IMR-90 (cell line): ENCODE measurements around the gene DHRS13. TPM values are rescaled to one million over a fixed set of nuclear protein-coding genes. Genes with fewer than 3 reads are reported as not detected.

Source experiments
- ATAC-seq: fragments of 200-7000 bp; cut with Tn5 transposase; 2 replicates; pipeline ENCODE4 v1.9.1; 2020; ENCODE audit warnings: low read depth, mild to moderate bottlenecking, moderate library complexity
- BruUV-seq: library from RNA; stranded (reverse); fragments of 400-500 nt; replicated peaks from 2 replicates; lab custom pipeline; 2021; lab: Mats Ljungman, UMichigan
- CTCF ChIA-PET: fragments of 300-600 bp; formaldehyde crosslinking; extraction: SDS; loops from one replicate; lab custom pipeline; 2021; ENCODE audit warnings: antibody characterized with exemption; lab: Yijun Ruan, JAX
- POLR2A ChIA-PET: fragments of 300-600 bp; sonication (Branson Sonifier 250); formaldehyde crosslinking; loops from one replicate; lab custom pipeline; 2022; ENCODE audit warnings: antibody characterized with exemption; ENCODE audit not compliant: unreplicated experiment; lab: Charles Lee
- DNase-seq: peaks from one replicate; pipeline ENCODE4 v3.0.0; 2013
- H2AFZ ChIP-seq: replicated peaks from 2 replicates; pipeline ENCODE3; 2013; ENCODE audit warnings: low read length, mild to moderate bottlenecking; ENCODE audit not compliant: poor library complexity
- H2AK5ac ChIP-seq: 2 replicates; pipeline ENCODE4 v1.6.1; 2013; ENCODE audit warnings: low read depth, low read length, inconsistent platforms
- H2AK9ac ChIP-seq: replicated peaks from 2 replicates; pipeline ENCODE3; 2013; ENCODE audit warnings: mild to moderate bottlenecking, low read depth, low read length, moderate library complexity; ENCODE audit not compliant: poor library complexity
- H2BK120ac ChIP-seq: 2 replicates; pipeline ENCODE4 v1.6.1; 2013; ENCODE audit warnings: low read depth, low read length, inconsistent platforms
- H2BK15ac ChIP-seq: 3 replicates; pipeline ENCODE4 v1.6.1; 2013; ENCODE audit warnings: low read depth, low read length, inconsistent platforms
- H2BK20ac ChIP-seq: 2 replicates; pipeline ENCODE4 v1.6.1; 2013; ENCODE audit warnings: low read depth, mild to moderate bottlenecking, inconsistent platforms, low read length, moderate library complexity
- H2BK5ac ChIP-seq: 2 replicates; pipeline ENCODE4 v1.6.1; 2013; ENCODE audit warnings: mild to moderate bottlenecking, low read depth, low read length, inconsistent platforms; ENCODE audit not compliant: poor library complexity, severe bottlenecking
- H3K14ac ChIP-seq: replicated peaks from 2 replicates; pipeline ENCODE4 v1.6.1; 2013; ENCODE audit warnings: low read depth, low read length, inconsistent platforms
- H3K18ac ChIP-seq: 2 replicates; pipeline ENCODE4 v1.6.1; 2013; ENCODE audit warnings: low read depth, low read length, control low read depth
- H3K23ac ChIP-seq: 2 replicates; pipeline ENCODE4 v1.6.1; 2013; ENCODE audit warnings: low read depth, low read length, inconsistent platforms
- H3K27ac ChIP-seq: 2 replicates; pipeline ENCODE4 v1.5.1; 2013; ENCODE audit warnings: mild to moderate bottlenecking, control low read depth, low read length; ENCODE audit not compliant: insufficient read depth
- H3K27me3 ChIP-seq: 2 replicates; pipeline ENCODE4 v1.6.1; 2013; ENCODE audit warnings: low read length; ENCODE audit not compliant: control insufficient read depth, insufficient read depth
- H3K36me3 ChIP-seq: 2 replicates; pipeline ENCODE4 v1.6.1; 2013; ENCODE audit warnings: low read length, mixed read lengths; ENCODE audit not compliant: control insufficient read depth, insufficient read depth
- H3K4ac ChIP-seq: 2 replicates; pipeline ENCODE4 v1.6.1; 2013; ENCODE audit warnings: low read depth, low read length, inconsistent platforms
- H3K4me1 ChIP-seq: 2 replicates; pipeline ENCODE4 v1.6.1; 2013; ENCODE audit warnings: low read length, mixed read lengths; ENCODE audit not compliant: control insufficient read depth, insufficient read depth
- H3K4me2 ChIP-seq: 2 replicates; pipeline ENCODE4 v1.6.1; 2013; ENCODE audit warnings: low read depth, mild to moderate bottlenecking, control low read depth, low read length, moderate library complexity
- H3K4me3 ChIP-seq: 2 replicates; pipeline ENCODE4 v1.5.1; 2013; ENCODE audit warnings: low read depth, mild to moderate bottlenecking, control low read depth, low read length, moderate library complexity; ENCODE audit not compliant: insufficient read depth
- H3K56ac ChIP-seq: 2 replicates; pipeline ENCODE4 v1.6.1; 2013; ENCODE audit warnings: low read length, inconsistent platforms; ENCODE audit not compliant: insufficient read depth; ENCODE audit errors: extremely low read depth
- H3K79me1 ChIP-seq, 2 experiments: 2 replicates each; pipeline ENCODE4 v1.6.1; 2013; ENCODE audit warnings: low read length in 2 of 2, inconsistent platforms in 1 of 2, low read depth in 1 of 2
- H3K9ac ChIP-seq: 2 replicates; pipeline ENCODE4 v1.6.1; 2013; ENCODE audit warnings: low read depth, low read length, control low read depth
- H3K9me1 ChIP-seq: 2 replicates; pipeline ENCODE4 v1.6.1; 2013; ENCODE audit warnings: low read length, inconsistent platforms; ENCODE audit not compliant: insufficient read depth
- H3K9me3 ChIP-seq: 2 replicates; pipeline ENCODE4 v1.6.1; 2013; ENCODE audit warnings: low read length; ENCODE audit not compliant: control insufficient read depth, insufficient read depth
- H4K20me1 ChIP-seq: 2 replicates; pipeline ENCODE4 v1.6.1; 2013; ENCODE audit warnings: low read length, inconsistent platforms; ENCODE audit not compliant: insufficient read depth
- H4K5ac ChIP-seq: 2 replicates; pipeline ENCODE4 v1.6.1; 2013; ENCODE audit warnings: mild to moderate bottlenecking, low read depth, low read length, control low read depth
- H4K8ac ChIP-seq, 2 experiments: 2 replicates each; pipeline ENCODE4 v1.6.1; 2013; ENCODE audit warnings: low read depth in 2 of 2, low read length in 2 of 2, control low read depth in 1 of 2, inconsistent platforms in 1 of 2
- H4K91ac ChIP-seq: 2 replicates; pipeline ENCODE4 v1.6.1; 2013; ENCODE audit warnings: low read depth, low read length, inconsistent platforms; ENCODE audit not compliant: insufficient read depth
- BHLHE40 ChIP-seq: fragments of 150-350 bp; IDR thresholded peaks from 2 replicates; pipeline ENCODE4 v1.6.1; 2016; ENCODE audit warnings: mild to moderate bottlenecking, low read depth, low read length
- CTCF ChIP-seq: conservative IDR thresholded peaks from 2 replicates; pipeline ENCODE4 v1.5.1; 2012; ENCODE audit warnings: mild to moderate bottlenecking, low read depth, low read length, improper control_type of control experiment
- FOS ChIP-seq: fragments of 150-350 bp; IDR thresholded peaks from 2 replicates; pipeline ENCODE4 v1.6.1; 2016; ENCODE audit warnings: low read depth, low read length
- MAFK ChIP-seq: IDR thresholded peaks from 2 replicates; pipeline ENCODE4 v1.6.1; 2012; ENCODE audit warnings: low read depth, low read length, improper control_type of control experiment
- MXI1 ChIP-seq: IDR thresholded peaks from 2 replicates; pipeline ENCODE4 v1.6.1; 2012; ENCODE audit warnings: low read depth, mild to moderate bottlenecking, low read length, moderate library complexity, borderline replicate concordance
- NFE2L2 ChIP-seq: fragments of 150-350 bp; IDR thresholded peaks from 2 replicates; pipeline ENCODE4 v1.6.1; 2016; ENCODE audit warnings: low read depth, mild to moderate bottlenecking, low read length
- RAD21 ChIP-seq: IDR thresholded peaks from 2 replicates; pipeline ENCODE4 v1.6.1; 2012; ENCODE audit warnings: low read length, improper control_type of control experiment
- RCOR1 ChIP-seq: IDR thresholded peaks from 2 replicates; pipeline ENCODE4 v1.6.1; 2012; ENCODE audit warnings: mild to moderate bottlenecking, low read length, improper control_type of control experiment; ENCODE audit not compliant: insufficient replicate concordance
- SMC3 ChIP-seq: fragments of 150-350 bp; IDR thresholded peaks from 2 replicates; pipeline ENCODE4 v1.6.1; 2016; ENCODE audit warnings: low read depth, mild to moderate bottlenecking, antibody characterized with exemption, low read length, moderate library complexity
- WGBS, 2 experiments: methylation state at CpG; one replicate each; pipeline versions ENCODE4 v1.1.5 to v1.1.7; 2013; ENCODE audit warnings: missing lambda C conversion rate in 2 of 2; ENCODE audit not compliant: insufficient read length in 1 of 2; ENCODE audit errors: extremely low coverage in 2 of 2; 5-methylcytosine and 5-hydroxymethylcytosine counted together
- dilution Hi-C: fragments of 300-500 bp; cut with HindIII; formaldehyde crosslinking; loops from one replicate; pipeline ENCODE4 v1.14.3; 2018; ENCODE audit warnings: low sequenced_read_pairs; ENCODE audit not compliant: unreplicated experiment
- in situ Hi-C: fragments of 300-500 bp; cut with MboI; formaldehyde crosslinking; loops from 3 replicates; pipeline ENCODE4 v1.14.3; 2019; ENCODE audit warnings: low sequenced_read_pairs, inconsistent platforms, mixed read lengths
- intact Hi-C: fragments of 100-400 bp; cut with micrococcal nuclease; formaldehyde crosslinking; loops from 2 replicates; pipeline ENCODE4 v1.10.0; 2022
- polyA plus RNA-seq, 3 experiments: library from polyadenylated mRNA; depleted of rRNA; stranded (reverse); fragments of >200 nt; gene quantifications; 2 replicates each; pipeline ENCODE4 v1.2.3, GENCODE V29; 2012; ENCODE audit warnings: low replicate concordance in 1 of 3
- total RNA-seq: library from RNA; depleted of rRNA; stranded (reverse); fragments of >200 nt; gene quantifications from 2 replicates; pipeline ENCODE4 v1.2.3, GENCODE V29; 2012
- TF ChIP-seq, protein P1 (sequence below): fragments of 150-350 bp; IDR thresholded peaks from 2 replicates; pipeline ENCODE4 v1.6.1; 2017; ENCODE audit warnings: mild to moderate bottlenecking, antibody characterized with exemption, low read length, low read depth

DHRS13 gene
- total and polyA plus RNA-seq, 2 of the 4 experiments (the other 2 are of a cell fraction): 2.7 to 3.9 TPM

GRCh38 chr17:28940675-28941074 lies 37.8 kb upstream of the DHRS13 start:
- H3K56ac ChIP-seq: no peak overlapping the region
- intact Hi-C loops (no loop called here), dilution Hi-C loops (no loop called here), in situ Hi-C loops (no loop called here)
- no peak overlapping the region for H3K4me2 ChIP-seq
- ATAC-seq: no peak
- H4K5ac ChIP-seq: no peak overlapping the region
- no TSS peak for BruUV-seq
- H3K4me3 ChIP-seq: no peak overlapping the region
- CTCF ChIA-PET: interaction anchor here (0.6 kb wide), 1 partner anchor 161 kb away, joined by 4 read pairs; no protein-coding TSS in a partner anchor
- no peak overlapping the region for H3K9ac ChIP-seq
- no peak overlapping the region for H3K23ac ChIP-seq
- no peaks in the 10 kb centered on the region for H3K9me3 ChIP-seq
- H3K9me1 ChIP-seq: peaks cover 45% of the 10 kb centered on the region
- no peak overlapping the region for H3K4ac ChIP-seq
- peaks cover 25% of the 10 kb centered on the region for H3K4me1 ChIP-seq
- H2BK20ac ChIP-seq: no peak overlapping the region
- H3K27me3 ChIP-seq: no peaks in the 10 kb centered on the region
- peaks cover 30 to 86% of the 10 kb centered on the region in 2 experiments for H3K79me1 ChIP-seq
- no peak overlapping the region for H3K14ac ChIP-seq
- no peak overlapping the region for H2AFZ ChIP-seq
- H4K8ac ChIP-seq: no peak overlapping the region
- H3K36me3 ChIP-seq: peaks cover 13% of the 10 kb centered on the region
- no peak overlapping the region for H2AK9ac ChIP-seq
- no peak for TF ChIP-seq CTCF
- no peak for TF ChIP-seq SMC3
- no peak for TF ChIP-seq NFE2L2
- no peak for TF ChIP-seq MAFK
- no peak for TF ChIP-seq FOS
- no peak for TF ChIP-seq MXI1
- no peak for TF ChIP-seq BHLHE40
- TF ChIP-seq RAD21: no peak
- TF ChIP-seq, protein P1, sequence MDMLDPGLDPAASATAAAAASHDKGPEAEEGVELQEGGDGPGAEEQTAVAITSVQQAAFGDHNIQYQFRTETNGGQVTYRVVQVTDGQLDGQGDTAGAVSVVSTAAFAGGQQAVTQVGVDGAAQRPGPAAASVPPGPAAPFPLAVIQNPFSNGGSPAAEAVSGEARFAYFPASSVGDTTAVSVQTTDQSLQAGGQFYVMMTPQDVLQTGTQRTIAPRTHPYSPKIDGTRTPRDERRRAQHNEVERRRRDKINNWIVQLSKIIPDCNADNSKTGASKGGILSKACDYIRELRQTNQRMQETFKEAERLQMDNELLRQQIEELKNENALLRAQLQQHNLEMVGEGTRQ: no peak
- TF ChIP-seq RCOR1: no peak
- no peak overlapping the region for H3K27ac ChIP-seq
- H2BK15ac ChIP-seq: no peak overlapping the region
- no peak overlapping the region for H4K91ac ChIP-seq
- WGBS, 2 experiments: 94% methylated on average over 3 of the region's 3 CpGs; no CpG with 5 or more reads in 1 of the 2 experiments
- H2BK5ac ChIP-seq: no peak overlapping the region
- POLR2A ChIA-PET: interaction anchor here (0.6 kb wide), 1 partner anchor 16 kb away, joined by 5 read pairs; no protein-coding TSS in a partner anchor
- no peak overlapping the region for H2BK120ac ChIP-seq
- no peak overlapping the region for H2AK5ac ChIP-seq
- H3K18ac ChIP-seq: no peak overlapping the region
- H4K20me1 ChIP-seq: peaks cover 96% of the 10 kb centered on the region
- DNase-seq: no peak
